HG03460 (cell line): ENCODE measurements around the gene COX11.
A peak's percentile ranks its signal among the peaks of the same experiment; 100 is the strongest.

Source experiments
- ATAC-seq: cut with Tn5 transposase; IDR thresholded peaks from one replicate; pipeline ENCODE4 v1.9.1; 2021; ENCODE audit not compliant: unreplicated experiment

Gene COX11

DNA sequence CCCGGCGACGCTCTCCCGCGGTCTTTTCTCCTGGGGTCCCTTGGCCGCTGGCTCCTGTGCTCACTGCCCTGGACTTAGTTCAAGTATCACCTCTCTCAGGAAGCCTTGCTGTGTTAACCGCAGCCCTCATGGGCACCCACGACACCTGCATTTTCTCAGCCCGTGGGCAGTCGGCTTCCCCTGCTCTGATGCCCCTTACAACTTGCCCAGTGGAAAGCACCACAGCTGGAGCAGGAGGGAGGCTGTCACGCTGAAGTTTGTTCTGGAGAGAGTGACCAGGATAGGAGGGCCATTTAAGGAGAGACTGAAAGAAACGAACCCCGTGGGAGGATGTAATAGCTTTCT, 506 bp upstream of the COX11 start:
- ATAC-seq = peak; percentile 27

DNA sequence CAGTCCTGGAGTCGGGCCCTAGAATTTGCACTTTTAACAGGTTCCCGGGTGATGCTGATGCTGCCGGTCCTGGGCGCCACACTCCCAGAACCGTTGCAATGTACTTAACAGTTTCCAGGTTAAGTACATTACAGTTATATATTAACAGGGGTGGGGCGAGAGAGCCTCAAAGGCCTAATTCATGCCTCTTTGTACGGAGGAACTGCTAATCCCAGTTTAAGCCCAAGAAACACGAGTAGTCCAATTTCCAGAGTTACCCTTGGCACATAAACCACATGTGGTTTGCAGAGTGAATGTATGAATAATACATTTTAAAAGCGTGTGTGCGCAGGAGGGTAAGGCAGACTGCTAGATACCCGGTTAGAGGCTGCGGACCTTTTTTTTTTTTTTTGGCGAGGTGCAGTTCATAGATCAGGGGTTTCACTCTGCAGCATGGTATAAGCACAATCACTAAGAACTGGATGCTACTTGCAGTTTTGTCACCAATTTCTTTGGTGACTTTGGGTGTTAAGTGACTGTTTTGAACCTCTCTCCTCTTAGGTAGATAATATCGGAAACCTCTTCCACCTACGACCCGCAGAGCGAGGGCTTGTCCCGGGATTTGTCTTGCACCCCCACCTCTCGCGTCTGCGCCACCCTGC, 713 bp downstream of the COX11 start:
- peak; percentile 26 for ATAC-seq

DNA sequence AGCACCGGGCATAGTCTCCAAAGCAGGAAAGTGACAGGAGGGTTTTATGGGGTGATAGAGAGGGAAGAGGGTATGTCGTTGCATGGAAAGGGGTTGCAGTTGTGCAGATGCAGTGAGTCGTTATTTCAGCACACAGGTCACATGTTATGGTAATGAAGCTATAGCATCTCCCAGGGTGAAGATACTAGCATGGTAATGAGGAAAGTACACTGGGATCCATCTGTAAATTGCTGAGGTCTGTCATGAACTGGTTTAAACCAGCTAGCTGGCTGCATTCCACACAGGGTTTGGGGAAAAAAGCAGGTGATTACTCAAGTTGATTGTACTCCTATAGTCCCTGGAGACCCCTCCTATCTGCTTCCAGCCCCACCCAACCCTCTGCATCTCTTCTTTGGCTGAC, 11.7 kb downstream of the COX11 start:
- ATAC-seq = no peak

DNA sequence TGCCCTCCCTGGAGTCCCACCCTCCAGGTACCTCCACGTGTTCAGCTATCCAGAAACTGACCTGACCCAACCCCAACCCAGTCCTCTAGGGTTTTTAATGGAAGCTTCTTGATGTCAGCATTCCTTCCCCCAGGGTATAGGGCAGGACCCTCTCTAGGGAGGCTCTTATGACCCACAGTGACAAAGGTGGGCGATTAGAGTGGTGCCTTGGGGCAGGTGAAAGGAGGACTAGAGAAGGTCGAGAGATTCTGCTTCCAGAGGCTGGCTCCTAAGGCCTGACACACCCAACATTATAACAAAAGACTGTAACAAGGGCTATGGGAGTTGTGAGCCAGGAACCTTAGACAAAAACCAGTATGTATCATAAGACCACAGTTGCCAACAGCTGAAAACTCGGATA, 17.2 kb downstream of the COX11 start:
- ATAC-seq = no peak

DNA sequence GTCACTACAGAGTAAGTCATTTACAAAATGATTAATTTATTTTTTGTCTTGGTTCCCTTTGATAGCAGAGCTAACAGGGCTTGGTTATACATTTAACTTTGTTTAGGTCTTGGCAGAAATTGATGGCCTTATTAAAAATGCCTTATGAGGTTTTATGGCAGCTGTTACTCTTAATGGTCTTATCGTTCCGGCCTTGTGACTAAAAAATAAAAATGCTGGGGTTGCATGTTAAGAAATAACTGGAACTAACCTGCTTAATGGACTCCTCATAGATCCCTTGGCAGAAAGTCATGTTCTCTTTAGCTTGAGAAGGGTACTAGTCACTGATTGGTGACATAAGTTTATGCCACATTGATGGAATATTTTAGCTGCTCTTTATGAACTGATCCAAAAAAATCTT, 18.3 kb downstream of the COX11 start:
- no peak for ATAC-seq

DNA sequence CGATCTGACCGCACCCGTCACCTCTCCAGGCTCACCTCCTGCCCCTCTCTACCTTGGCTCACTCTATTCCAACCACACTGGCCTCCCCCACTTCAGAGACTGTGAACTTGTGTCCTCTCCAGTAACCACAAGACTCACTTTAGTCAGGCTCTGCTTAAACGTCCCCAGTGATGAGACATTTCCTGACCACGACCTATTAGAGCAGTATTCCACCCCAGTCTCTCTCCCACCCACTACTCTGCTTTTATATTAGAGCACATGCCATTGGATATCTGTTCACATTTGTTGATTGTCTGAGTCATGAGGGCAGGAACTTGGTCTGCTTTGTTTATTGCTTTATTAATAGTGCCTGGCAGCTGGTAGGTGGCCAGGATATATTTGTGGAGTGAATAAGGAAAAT, 20.1 kb downstream of the COX11 start:
- no peak for ATAC-seq

DNA sequence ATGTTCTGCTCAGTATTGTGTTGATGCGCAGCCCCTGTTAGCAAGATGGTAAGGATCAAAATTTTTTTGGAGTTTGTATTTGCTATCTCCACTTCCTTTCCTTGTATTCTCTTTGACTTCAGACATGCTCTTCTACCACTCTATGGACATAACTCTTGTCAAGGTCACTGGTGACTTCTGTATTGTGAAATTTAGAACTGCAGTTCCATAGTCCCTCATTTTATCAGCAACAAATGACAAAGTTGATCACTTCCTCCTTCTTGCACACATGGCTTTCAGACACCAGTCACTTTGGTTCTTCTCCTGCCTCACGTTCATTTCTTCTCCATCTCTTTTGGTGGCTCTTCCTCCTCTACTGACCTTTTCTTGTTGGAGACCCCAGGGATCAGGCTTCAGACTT, 21.1 kb downstream of the COX11 start:
- ATAC-seq = no peak

DNA sequence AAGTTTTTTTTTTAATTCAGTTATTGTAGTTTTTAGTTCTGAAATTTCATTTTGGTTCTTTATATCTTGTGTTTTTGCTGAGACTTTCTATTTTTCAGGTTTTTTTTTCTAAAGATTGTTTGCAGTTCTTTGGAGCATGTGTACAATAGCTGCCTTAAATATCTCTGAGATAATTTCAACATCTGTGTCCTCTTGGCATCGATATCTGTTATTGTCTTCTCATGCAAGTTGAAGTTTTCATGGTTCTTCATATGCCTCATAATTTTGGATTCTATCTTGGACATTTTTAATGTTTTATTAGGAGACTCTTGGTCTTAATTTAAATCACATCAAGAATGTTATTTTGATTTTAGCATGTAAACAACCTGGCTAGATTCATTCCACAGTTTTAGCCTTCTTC, 22.8 kb downstream of the COX11 start:
- ATAC-seq = no peak

DNA sequence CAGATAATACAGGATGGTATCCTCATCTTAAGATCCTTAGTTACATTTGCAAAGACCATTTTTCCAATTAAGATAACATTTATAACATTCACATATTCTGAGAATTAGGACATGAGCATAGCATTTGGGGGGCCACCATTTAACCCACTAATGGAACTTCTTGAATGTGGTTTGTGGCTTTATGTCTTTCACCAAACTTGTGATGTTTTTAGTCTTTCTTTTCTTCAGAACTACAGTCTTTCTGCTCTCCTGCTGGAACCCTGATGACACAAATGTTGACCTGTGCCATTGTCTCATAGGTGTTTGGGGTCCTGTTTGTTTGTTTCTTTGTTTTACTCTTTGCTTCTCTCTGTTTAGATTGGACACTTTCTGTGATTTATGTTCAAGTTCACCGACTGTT, 23.2 kb downstream of the COX11 start:
- no peak for ATAC-seq

DNA sequence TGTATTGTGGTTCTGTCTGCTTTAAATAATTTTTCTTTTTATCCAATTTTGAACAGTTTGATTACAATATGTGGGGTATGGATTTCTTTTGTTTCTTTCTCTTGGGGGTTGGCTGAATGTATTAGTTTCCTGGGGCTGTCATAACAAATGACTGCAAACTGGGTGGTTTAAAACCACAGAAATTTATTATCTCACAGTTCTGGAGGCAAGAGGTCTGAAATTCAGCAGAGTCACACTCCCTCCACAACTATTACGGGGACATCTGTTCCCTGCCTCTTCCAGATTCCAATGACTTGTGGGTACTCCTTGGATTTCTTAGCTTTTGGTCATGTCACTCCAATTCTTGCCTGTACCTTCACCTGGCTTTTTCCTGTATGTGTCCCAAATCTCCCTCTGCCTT, 23.7 kb downstream of the COX11 start:
- no peak for ATAC-seq

DNA sequence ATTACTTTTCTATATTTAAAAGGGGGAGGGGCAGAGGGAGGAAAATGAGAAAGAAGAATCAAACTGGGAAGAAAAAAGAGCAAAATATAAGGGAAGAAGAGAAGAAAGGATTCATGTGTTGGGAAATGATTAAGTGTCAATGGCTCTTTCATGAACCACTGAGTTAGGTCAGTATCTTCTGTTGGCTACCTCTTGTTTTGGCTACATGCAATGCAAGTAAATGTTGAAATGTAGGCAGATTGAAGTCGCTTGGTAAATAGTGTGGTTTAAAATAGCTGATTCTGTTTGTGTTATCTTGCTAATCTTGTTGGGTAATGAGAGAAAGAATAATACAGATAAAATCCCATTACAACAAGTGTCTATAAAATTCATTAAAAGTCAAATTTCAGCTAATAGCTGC, 27.2 kb downstream of the COX11 start:
- no peak for ATAC-seq

DNA sequence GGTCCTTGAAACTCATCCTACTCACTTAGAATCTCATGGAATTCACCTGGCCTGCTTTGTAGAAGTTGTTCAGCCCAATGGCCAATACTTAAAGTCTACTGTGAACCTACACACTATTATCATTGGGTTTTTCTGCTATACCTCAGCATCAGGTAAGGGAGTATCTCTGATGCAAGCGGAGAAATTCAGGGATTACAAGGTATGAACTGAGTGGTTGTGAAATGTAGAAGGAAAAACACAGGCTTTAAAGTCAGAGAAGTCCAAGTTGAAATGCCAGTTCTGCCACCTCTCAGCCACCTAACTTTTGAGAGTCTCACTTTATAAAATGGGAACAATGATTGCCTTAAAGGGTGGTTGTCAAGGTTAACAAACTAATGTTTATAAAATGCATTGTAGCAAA, 31.0 kb downstream of the COX11 start:
- ATAC-seq = no peak

DNA sequence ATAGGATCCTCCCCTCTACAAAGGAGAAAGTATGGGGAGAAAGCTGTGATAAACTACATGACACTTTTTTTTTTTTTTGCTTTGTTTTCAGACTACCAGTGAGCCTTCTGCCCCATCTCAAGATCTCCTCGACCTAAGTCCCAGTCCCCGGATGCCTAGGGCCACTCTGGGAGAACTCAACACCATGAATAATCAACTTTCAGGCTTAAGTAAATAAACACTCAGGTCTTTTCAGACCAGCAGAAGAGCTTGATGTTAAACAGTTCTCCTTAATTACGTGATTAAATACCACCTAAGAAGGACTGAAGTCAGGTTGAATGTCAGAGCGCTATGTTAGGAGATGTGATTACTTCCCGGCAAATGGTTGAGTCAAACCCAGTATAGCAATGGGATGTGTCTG, 31.4 kb downstream of the COX11 start:
- no peak for ATAC-seq

DNA sequence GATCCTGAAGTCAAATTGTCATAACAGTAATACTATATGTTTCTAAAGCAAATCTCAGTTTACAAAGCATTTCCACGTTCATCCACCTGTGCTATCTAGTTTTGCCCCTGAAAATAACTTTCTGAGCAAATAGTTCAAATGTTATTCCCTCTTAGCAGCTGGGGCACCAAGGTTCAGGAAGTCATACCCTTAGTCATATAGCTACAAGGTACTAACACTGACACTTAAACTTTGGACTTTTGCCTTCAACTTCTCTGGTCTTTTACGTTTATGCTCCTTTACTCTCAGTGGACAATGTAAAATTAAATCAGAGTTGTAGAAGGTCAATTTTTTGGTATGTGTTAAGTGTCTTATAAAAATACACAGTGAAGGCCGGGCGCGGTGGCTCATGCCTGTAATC, 33.0 kb downstream of the COX11 start:
- ATAC-seq = no peak

DNA sequence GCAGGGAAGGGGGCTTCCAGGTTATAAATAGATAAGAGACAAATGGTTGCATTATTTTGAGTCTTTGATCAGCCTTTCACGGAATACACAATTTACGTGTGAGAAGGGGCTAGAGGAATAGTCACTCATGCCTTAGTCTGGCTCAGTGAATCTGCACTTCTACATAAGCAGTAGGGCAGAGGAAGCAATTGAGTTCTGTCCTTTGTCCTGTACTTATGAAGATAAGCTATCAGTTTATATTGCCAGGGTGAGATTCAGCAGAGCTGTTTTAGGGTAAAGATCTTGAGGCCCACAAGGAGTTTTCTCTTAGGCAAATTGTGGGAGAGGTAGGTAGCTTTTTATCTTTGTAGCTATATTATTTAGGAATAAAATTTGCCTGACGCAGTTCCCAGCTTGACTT, 34.5 kb downstream of the COX11 start:
- ATAC-seq = no peak

DNA sequence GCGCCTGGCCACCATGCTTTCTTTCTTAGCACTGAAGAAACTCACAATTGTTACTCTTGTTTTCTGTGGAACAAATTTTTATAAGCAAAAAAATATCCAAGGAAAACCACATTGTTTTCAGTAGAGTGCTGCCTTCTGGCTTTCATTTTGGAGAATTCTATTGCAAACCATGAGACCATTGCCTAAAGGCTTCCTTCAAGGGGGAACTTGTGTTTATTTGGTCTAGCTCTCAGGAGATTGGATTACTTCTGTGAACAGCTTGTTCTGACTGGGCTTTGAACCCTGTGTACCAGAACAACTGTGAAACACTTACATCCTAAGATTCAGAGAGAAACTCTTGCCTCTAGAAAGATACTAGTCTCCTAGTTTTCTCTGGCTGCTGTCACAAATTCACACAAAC, 35.7 kb downstream of the COX11 start:
- ATAC-seq = no peak

DNA sequence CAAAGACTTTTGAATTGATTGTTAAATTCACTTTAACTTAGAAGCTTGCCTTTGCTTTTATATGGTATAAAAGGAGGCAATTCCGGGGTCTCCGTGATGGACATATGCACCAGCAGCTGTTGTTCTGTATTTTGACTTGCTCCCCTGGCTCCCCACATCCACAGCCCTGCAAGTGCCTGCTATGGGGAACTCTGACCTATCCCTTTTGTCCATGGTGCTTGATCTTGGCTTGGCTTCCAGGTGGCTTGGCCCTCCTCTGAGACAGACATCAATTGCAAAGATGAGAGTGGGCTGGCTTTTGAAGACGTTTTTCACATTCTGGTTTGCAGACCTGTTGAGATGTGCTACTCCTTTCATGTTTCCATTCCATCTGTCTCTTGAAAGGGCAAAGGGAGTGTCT, 40.9 kb downstream of the COX11 start:
- ATAC-seq = no peak

DNA sequence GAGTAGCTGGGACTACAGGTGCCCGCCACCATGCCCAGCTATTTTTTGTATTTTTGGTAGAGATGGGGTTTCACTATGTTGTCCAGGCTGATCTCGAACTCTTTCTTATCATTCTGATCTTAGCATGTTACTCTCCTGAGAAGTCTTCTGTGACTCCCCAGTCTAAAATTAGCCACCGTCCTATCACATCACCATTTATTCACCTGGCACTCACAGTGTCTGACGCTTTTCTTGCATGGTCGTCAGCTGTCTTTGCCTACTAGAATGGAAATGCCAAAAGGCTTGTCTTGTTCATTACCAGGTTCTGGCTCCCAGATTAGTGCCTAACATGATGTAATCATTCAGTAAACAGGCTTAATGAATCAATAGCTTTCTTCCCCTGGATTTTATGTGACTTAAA, 44.0 kb downstream of the COX11 start:
- no peak for ATAC-seq

DNA sequence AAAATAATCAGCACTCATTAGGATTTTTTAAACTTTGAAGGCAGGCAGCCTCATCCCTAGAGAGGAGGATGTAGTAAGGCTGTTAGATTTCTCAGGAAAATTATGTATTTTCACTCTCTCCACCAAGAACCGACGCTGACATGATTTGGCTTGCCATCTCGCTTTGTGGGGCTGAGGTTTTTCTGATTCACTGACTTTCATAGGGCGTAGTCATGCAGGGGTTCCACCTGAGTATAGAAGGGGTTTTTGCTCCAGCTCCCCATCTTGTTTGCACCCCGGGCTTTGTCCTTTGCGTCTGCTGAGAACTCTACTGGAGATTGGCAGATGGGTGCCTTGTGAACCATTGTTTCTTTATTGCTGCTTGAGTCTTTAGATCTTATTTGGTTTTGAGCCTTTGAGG, 47.6 kb downstream of the COX11 start:
- no peak for ATAC-seq

DNA sequence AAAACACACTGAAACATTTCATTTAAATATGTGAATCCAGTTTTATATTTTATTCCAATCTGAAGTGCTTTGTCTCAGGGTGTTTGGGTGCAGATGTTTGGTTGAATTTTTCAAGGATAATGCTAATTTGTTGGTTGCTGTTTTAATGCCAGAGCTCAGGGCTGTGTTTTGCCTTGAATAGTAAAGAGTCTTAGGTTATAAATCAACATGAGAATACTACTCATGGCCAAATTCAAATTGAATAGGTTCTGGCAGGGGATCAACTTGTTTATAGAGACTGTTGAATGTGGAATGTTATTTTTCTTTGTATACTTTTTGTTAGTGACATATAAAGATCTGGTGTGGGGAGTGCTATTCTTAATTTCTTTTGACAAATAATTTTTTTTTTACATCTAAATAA, 49.0 kb downstream of the COX11 start:
- ATAC-seq = no peak

DNA sequence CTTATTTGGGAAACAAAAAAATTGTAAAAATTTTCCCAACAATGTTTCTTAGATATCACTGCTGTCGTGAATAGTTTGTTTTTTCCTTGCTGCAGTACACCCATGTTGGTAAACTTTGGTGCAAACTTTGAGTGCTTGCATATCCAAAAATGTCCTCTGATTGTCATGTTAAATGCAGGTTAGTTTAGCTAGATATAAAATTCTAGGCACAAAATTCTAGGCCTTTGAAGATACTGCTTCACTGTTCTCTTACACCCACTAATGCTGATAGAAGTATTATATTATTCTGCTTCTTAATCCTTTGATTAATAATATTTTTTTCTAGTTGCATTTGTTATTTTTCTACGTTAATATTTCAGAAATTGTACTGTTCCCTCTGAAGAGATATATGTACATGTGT, 51.7 kb downstream of the COX11 start:
- no peak for ATAC-seq
